HepG2 (cell line): ENCODE measurements around the gene DDX17. TPM values are rescaled to one million over a fixed set of nuclear protein-coding genes. Genes with fewer than 3 reads are reported as not detected.

ENCODE experiments used
- ATAC-seq: fragments of 200-7000 bp; cut with Tn5 transposase; 3 replicates; pipeline ENCODE4 v1.9.1; 2020; ENCODE audit warnings: mild to moderate bottlenecking, moderate library complexity
- BruUV-seq: library from RNA; stranded (reverse); fragments of 400-500 nt; replicated peaks from 2 replicates; lab custom pipeline; 2021; lab: Mats Ljungman, UMichigan
- CTCF ChIA-PET: fragments of 300-600 bp; formaldehyde crosslinking; extraction: SDS; loops from one replicate; lab custom pipeline; 2021; ENCODE audit warnings: low total read pairs, inconsistent platforms, low intra/inter-chr PET ratio; lab: Yijun Ruan, JAX
- POLR2A ChIA-PET: fragments of 350-600 bp; sonication (Branson Sonifier 250); formaldehyde crosslinking; loops from one replicate; lab custom pipeline; 2020; ENCODE audit warnings: antibody characterized with exemption, inconsistent platforms; lab: Yijun Ruan, JAX
- DNase-seq: peaks from one replicate; pipeline ENCODE4 v3.0.0-alpha.2; 2015; ENCODE audit warnings: low spot score
- FAIRE-seq: peaks from 3 replicates; lab custom pipeline; 2011; peaks lifted over from hg19 to GRCh38; lab: Jason Lieb, UNC
- H2AFZ ChIP-seq: one replicate; pipeline ENCODE4 v1.6.1; 2011; ENCODE audit warnings: low read length, inconsistent platforms
- H3K27ac ChIP-seq: fragments of 300-600 bp; 3 replicates; pipeline ENCODE4 v1.8.0; 2011; ENCODE audit warnings: mixed run types, mild to moderate bottlenecking, mixed read lengths, low read length, inconsistent platforms; ENCODE audit not compliant: insufficient read depth; ENCODE audit errors: extremely low read length
- H3K27me3 ChIP-seq, 2 experiments: fragments of 200-600 bp in 1 of 2; 2 replicates in 1 of 2; 3 replicates in 1 of 2; pipeline versions ENCODE4 v1.6.0 to v1.8.0; 2011; ENCODE audit warnings: low read length in 2 of 2, mild to moderate bottlenecking in 2 of 2, moderate library complexity in 2 of 2, inconsistent platforms in 1 of 2; ENCODE audit not compliant: insufficient read depth in 2 of 2, control insufficient read depth in 1 of 2
- H3K36me3 ChIP-seq, 2 experiments: fragments of 200-600 bp in 1 of 2; replicated peaks in 1 of 2; 2 replicates in 1 of 2; 3 replicates in 1 of 2; pipeline versions ENCODE4 v1.5.1 to v1.8.0; 2011; ENCODE audit warnings: low read length in 2 of 2, inconsistent platforms in 1 of 2; ENCODE audit not compliant: insufficient read depth in 2 of 2, control insufficient read depth in 1 of 2
- H3K4me1 ChIP-seq: 2 replicates; pipeline ENCODE4 v1.5.1; 2012; ENCODE audit warnings: low read length, inconsistent platforms; ENCODE audit not compliant: insufficient read depth
- H3K4me2 ChIP-seq: 2 replicates; pipeline ENCODE4 v1.6.0; 2011; ENCODE audit warnings: low read depth, low read length, inconsistent platforms
- H3K4me3 ChIP-seq, 3 experiments: fragments of 200-600 bp in 1 of 3; sonication (generic), shearing (Covaris generic) in 1 of 3; replicated peaks in 1 of 3; 2 replicates each; pipeline ENCODE4 v1.5.1; 2011 to 2016; ENCODE audit warnings: low read length in 3 of 3, inconsistent platforms in 2 of 3, low read depth in 2 of 3, mild to moderate bottlenecking in 2 of 3, control low read depth in 1 of 3, mixed read lengths in 1 of 3; ENCODE audit not compliant: insufficient read depth in 1 of 3
- H3K79me2 ChIP-seq: one replicate; pipeline ENCODE4 v1.6.1; 2011; ENCODE audit warnings: low read length, inconsistent platforms; ENCODE audit not compliant: insufficient read depth
- H3K9ac ChIP-seq: 2 replicates; pipeline ENCODE4 v1.6.0; 2011; ENCODE audit warnings: mild to moderate bottlenecking, low read depth, low read length, inconsistent platforms; ENCODE audit not compliant: insufficient read depth
- H3K9me3 ChIP-seq: 2 replicates; pipeline ENCODE4 v1.5.1; 2012; ENCODE audit warnings: mild to moderate bottlenecking, low read length
- H4K20me1 ChIP-seq: 2 replicates; pipeline ENCODE4 v1.6.0; 2011; ENCODE audit warnings: inconsistent platforms, mild to moderate bottlenecking, low read length, moderate library complexity; ENCODE audit not compliant: insufficient read depth
- PHF21A ChIP-seq: sonication (generic); formaldehyde crosslinking; IDR thresholded peaks from 2 replicates; pipeline ENCODE4 v1.5.0; 2020; ENCODE audit warnings: mild to moderate bottlenecking, missing genetic modification reagents
- POLR2A ChIP-seq, 2 experiments: IDR thresholded peaks; 2 replicates each; pipeline ENCODE4 v1.6.1; 2011; ENCODE audit warnings: low read depth in 2 of 2, low read length in 2 of 2, mild to moderate bottlenecking in 1 of 2, moderate library complexity in 1 of 2; ENCODE audit not compliant: insufficient read depth in 1 of 2
- POLR2AphosphoS2 ChIP-seq: IDR thresholded peaks from 2 replicates; pipeline ENCODE4 v1.6.1; 2011; ENCODE audit warnings: low read depth, low read length, improper control_type of control experiment
- POLR2AphosphoS5 ChIP-seq: IDR thresholded peaks from 2 replicates; pipeline ENCODE4 v1.6.1; 2012; ENCODE audit warnings: low read depth, low read length
- POLR2G ChIP-seq: fragments of 200-400 bp; formaldehyde crosslinking; IDR thresholded peaks from 2 replicates; pipeline ENCODE4 v1.6.1; 2018; ENCODE audit warnings: mild to moderate bottlenecking, low read depth, low read length, moderate library complexity
- RBM22 ChIP-seq: fragments of 200-400 bp; formaldehyde crosslinking; optimal IDR thresholded peaks from 2 replicates; pipeline ENCODE3; 2017; ENCODE audit warnings: mild to moderate bottlenecking, low read length, moderate library complexity
- SSRP1 ChIP-seq: IDR thresholded peaks from 2 replicates; pipeline ENCODE4 v1.6.1; 2016; ENCODE audit warnings: control low read depth
- ZC3H13 ChIP-seq: sonication (generic); formaldehyde crosslinking; IDR thresholded peaks from 2 replicates; pipeline ENCODE4 v1.8.1; 2023; ENCODE audit warnings: mild to moderate bottlenecking, missing genetic modification reagents, moderate library complexity
- WGBS: methylation state at CpG from one replicate; pipeline ENCODE4 v1.1.6; 2017; ENCODE audit warnings: low lambda C conversion rate; 5-methylcytosine and 5-hydroxymethylcytosine counted together
- in situ Hi-C: cut with HindIII; loops from 2 replicates; pipeline ENCODE4 v1.10.0; 2017; ENCODE audit warnings: low pct_unique_long_range_greater_than_20kb; ENCODE audit not compliant: extremely low pct_ligation_motif_present
- intact Hi-C: fragments of 100-400 bp; cut with micrococcal nuclease; formaldehyde crosslinking; loops from one replicate; pipeline ENCODE4 v1.10.0; 2022; ENCODE audit not compliant: unreplicated experiment
- polyA plus RNA-seq, 8 experiments: library from polyadenylated mRNA; depleted of rRNA in 3 of 8; stranded (reverse) in 7 of 8; unstranded in 1 of 8; fragments of >200 nt; fragmentation: Illumina TruSeq in 4 of 8; extraction: Trizol in 4 of 8; gene quantifications; 2 replicates each; pipeline versions ENCODE4 v1.2.1 to v1.2.3, GENCODE V29; 2011 to 2016; ENCODE audit warnings: low read depth in 4 of 8, missing spikeins in 1 of 8, mixed read lengths in 1 of 8; ENCODE audit not compliant: insufficient read depth in 1 of 8
- total RNA-seq, 5 experiments: library from RNA; depleted of rRNA; stranded (reverse); fragments of >200 nt; fragmentation: Illumina TruSeq; extraction: Trizol; gene quantifications; 2 replicates each; pipeline ENCODE4 v1.2.3, GENCODE V29; 2016; ENCODE audit warnings: low read depth in 1 of 5
- TF ChIP-seq, protein P1 (sequence below): IDR thresholded peaks from 2 replicates; pipeline ENCODE4 v1.6.1; 2016; ENCODE audit warnings: low read depth, control low read depth
- TF ChIP-seq, protein P2 (sequence below): sonication (generic); formaldehyde crosslinking; IDR thresholded peaks from 2 replicates; pipeline ENCODE4 v1.4.0; 2020; ENCODE audit warnings: missing genetic modification reagents

Gene DDX17
- total and polyA plus RNA-seq, 2 of the 13 experiments (the other 11 are each of a cell fraction or from before 2014, with no cell fraction given), result 238 to 344 TPM

DNA sequence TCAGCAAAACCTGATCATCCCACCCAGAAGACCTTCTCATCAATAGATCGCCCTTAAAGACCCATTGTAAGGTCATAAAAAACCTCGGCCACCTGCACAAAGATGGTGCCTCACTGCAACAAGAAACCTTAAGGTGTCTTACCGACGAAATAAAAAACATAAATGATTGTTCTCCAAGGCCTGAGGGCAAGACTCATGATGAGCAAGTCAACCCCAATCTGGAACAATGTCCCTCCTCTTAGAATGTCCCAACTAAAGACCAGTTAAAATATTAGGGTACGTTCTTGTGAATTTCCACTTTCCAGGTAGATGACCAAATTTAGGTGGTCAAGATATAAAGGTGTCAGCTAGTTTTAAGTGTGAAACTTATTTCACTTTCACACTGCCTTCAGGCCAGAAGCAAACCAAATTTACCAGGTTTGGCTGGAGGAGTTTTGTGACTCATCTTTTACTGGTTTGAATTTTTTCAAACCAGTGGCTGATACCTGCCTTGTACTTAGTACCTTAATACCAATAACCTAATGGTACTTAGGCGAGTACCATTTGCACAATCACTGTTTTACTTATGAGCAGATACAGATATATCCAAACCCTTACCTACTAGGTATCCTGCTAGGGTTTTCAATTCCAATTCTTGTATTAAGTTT is 23.3 kb downstream of the DDX17 start:
- ChIA-PET CTCF (no interaction called here), POLR2A (interaction anchor here (0.6 to 2.2 kb wide), 2 partner anchors 8 to 13 kb away, joined by 3 to 18 read pairs; no protein-coding TSS in a partner anchor)
- no peak overlapping the region for H3K27ac ChIP-seq
- intact Hi-C loops (no loop called here), in situ Hi-C loops (no loop called here)
- no peaks in the 10 kb centered on the region for H3K27me3 ChIP-seq
- FAIRE-seq, result no peak
- no peak overlapping the region for H3K4me2 ChIP-seq
- TF ChIP-seq, protein P1, sequence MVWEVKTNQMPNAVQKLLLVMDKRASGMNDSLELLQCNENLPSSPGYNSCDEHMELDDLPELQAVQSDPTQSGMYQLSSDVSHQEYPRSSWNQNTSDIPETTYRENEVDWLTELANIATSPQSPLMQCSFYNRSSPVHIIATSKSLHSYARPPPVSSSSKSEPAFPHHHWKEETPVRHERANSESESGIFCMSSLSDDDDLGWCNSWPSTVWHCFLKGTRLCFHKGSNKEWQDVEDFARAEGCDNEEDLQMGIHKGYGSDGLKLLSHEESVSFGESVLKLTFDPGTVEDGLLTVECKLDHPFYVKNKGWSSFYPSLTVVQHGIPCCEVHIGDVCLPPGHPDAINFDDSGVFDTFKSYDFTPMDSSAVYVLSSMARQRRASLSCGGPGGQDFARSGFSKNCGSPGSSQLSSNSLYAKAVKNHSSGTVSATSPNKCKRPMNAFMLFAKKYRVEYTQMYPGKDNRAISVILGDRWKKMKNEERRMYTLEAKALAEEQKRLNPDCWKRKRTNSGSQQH (CRISPR knock-in tag), result no peak
- TF ChIP-seq POLR2AphosphoS2, result no peak
- TF ChIP-seq POLR2G, result peak; percentile 67
- TF ChIP-seq, protein P2, sequence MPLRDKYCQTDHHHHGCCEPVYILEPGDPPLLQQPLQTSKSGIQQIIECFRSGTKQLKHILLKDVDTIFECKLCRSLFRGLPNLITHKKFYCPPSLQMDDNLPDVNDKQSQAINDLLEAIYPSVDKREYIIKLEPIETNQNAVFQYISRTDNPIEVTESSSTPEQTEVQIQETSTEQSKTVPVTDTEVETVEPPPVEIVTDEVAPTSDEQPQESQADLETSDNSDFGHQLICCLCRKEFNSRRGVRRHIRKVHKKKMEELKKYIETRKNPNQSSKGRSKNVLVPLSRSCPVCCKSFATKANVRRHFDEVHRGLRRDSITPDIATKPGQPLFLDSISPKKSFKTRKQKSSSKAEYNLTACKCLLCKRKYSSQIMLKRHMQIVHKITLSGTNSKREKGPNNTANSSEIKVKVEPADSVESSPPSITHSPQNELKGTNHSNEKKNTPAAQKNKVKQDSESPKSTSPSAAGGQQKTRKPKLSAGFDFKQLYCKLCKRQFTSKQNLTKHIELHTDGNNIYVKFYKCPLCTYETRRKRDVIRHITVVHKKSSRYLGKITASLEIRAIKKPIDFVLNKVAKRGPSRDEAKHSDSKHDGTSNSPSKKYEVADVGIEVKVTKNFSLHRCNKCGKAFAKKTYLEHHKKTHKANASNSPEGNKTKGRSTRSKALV (CRISPR knock-in tag), result no peak
- peak; percentile 23 to 37; a peak in 2 of 4 replicates for TF ChIP-seq POLR2A (IDR thresholded peaks at IDR 0.05; ENCODE audit: insufficient read depth in 1 of 2, low read depth in 2 of 2, low read length in 2 of 2)
- TF ChIP-seq PHF21A (CRISPR knock-in tag), result no peak
- 0 out of 2 replicates have a peak, but pooled peaks have one; percentile 2 for TF ChIP-seq POLR2AphosphoS5
- TF ChIP-seq ZC3H13, result peak; percentile 44; the same call in 1 of the 2 replicates
- TF ChIP-seq RBM22, result peak; percentile 92
- 0 out of 2 replicates have a peak, but pooled peaks have one; percentile 48 for TF ChIP-seq SSRP1 (CRISPR knock-in tag)
- H3K4me3 ChIP-seq, result no peak overlapping the region
- ATAC-seq, result no peak
- 100% methylated on average over 6 of the region's 6 CpGs for WGBS
- H3K9me3 ChIP-seq, result no peaks in the 10 kb centered on the region
- no peak overlapping the region for H2AFZ ChIP-seq
- H3K79me2 ChIP-seq, result no peaks in the 10 kb centered on the region
- H4K20me1 ChIP-seq, result peaks cover 3% of the 10 kb centered on the region
- peaks cover 12 to 42% of the 10 kb centered on the region in 2 experiments for H3K36me3 ChIP-seq
- no peak for DNase-seq
- H3K4me1 ChIP-seq, result peaks cover 4% of the 10 kb centered on the region
- BruUV-seq, result TSS peak; percentile 72
- H3K9ac ChIP-seq, result no peak overlapping the region
